Activated CD4-positive, alpha-beta T cell treated with anti-CD3 and anti-CD28 coated beads for 1 hour (primary cell): ENCODE data around the gene MEI4.
"Not testable (repeated sequence)": the region's sequence is repeated elsewhere in the genome, so short reads cannot be mapped to it uniquely, and the experiment has no call there.

Source experiments
- DNase-seq: peaks from one replicate; pipeline ENCODE4 v3.0.0-alpha.2; 2020

The MEI4 gene

GRCh38 chr6:77686931-77687330 is 34.1 kb downstream of the MEI4 start:
- DNase-seq, result no peak

- DNase-seq, result no peak
These were observed 35.8 kb downstream of the MEI4 start for GRCh38 chr6:77688649-77689048.

GRCh38 chr6:77700095-77700494 is 47.3 kb downstream of the MEI4 start:
- not testable (repeated sequence) for DNase-seq

DNA sequence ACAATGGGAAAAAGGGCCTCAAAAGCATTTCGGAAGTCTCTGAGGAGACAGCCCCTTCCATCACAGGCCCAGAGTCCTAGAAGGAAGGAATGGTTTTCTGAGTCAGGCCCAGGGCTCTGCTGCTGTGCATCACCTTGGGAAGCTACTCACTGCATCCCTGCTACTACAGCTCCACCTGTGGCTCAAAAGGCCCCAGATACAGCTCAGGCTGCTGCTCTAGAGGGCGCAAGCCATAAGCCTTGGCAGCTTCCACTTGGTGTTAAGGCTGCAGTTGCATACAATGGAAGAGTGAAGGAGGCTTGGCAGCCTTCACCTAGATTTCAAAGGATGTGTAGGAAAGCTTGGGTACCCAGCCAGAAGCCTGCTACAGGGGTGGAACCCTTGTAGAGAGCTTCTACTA is 54.8 kb downstream of the MEI4 start:
- no peak for DNase-seq

DNA sequence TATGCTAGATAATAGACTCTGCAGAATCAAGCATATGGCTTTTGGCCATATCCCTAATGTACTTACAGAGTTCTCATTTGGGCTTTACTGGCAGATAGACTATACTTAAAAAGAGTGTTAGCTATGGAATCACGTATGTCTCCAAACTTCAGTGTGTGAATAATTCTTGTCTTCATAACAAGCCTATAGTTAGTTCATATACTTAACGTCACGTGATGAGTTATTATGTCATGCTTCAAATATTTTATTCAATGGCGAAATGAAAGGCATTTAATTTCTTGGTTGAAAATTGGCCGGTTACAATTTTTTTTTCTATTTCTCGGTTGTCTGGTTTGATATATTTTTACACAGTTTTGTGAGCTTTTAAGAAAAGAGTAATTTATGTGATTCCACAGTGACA is 62.7 kb downstream of the MEI4 start:
- DNase-seq, result no peak

GRCh38 chr6:77716311-77716710 is 63.5 kb downstream of the MEI4 start:
- DNase-seq, result no peak

- DNase-seq, result not testable (repeated sequence)
These were observed 83.2 kb downstream of the MEI4 start for GRCh38 chr6:77736010-77736409.

DNA sequence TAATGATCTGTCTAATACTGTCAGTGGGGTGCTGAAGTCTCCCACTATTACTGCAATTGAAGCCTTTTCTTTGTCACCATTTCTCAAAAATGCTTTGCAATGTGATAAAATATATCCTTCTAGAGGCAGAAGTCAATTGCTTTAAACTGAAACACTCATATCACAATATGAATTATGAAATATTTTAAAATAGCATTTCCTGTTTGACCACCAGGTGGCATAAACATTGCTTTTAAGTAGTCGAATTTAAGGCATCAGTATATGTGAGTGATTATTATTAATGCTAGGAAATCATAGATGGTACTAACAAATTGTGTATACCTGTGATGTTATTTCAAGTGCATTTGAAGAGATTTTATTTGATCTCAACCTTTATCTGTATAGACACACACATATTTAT is 87.5 kb downstream of the MEI4 start:
- no peak for DNase-seq

GRCh38 chr6:77752156-77752555 is 99.3 kb downstream of the MEI4 start:
- DNase-seq, result not testable (repeated sequence)

- DNase-seq, result no peak
These were observed 109.5 kb downstream of the MEI4 start for GRCh38 chr6:77762386-77762785.

DNA sequence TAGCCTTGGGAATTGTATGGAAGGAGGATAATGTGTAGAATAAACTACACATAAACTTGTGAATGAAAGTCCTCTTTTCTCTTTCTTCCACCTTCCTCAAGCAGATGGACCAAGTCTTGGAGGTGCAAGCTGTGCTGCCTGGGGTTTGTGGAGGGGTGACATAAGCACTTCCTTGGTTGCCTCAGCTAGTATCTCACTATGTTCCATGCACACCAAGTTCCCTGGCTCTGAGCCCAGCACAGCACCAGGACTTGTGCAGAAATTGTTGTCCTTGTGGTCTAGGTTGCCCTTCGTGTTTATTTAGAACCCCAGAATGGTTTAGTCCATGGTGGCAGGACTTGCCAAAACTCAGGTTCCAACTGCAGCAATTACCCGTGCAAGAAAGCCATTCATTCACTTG is 110.3 kb downstream of the MEI4 start:
- no peak for DNase-seq

- no peak for DNase-seq
These were observed 111.5 kb downstream of the MEI4 start for GRCh38 chr6:77764364-77764763.

DNA sequence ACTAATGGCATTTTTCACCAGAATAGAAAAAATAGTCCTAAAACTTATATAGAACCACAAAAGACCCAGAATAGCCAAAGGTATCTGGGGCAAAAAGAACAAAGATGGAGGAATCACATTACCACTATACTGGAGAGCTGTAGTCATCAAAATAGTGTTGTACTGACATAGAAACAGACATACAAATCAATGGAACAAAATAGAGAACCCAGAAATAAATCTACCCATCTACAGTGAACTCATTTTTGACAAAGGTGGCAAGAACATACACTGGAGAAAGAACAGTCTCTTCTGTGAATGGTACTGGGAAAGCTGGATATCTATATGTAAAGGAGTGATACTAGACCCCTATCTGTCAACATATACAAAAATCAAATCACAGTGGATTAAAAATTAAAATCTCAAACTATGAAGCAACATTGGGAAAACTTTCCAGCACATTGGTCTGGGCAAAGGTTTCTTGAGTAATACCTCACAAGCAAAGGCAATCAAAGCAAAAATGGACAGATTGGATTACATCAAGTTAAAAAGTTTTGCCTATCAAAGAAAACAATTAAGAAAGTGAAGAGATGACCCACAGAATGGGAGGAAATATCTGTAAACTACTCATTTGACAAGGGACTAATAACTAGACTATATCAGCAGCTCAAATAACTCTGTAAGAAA is 120.5 kb downstream of the MEI4 start:
- no peak for DNase-seq

GRCh38 chr6:77774457-77774856 is 121.6 kb downstream of the MEI4 start:
- DNase-seq, result no peak

DNA sequence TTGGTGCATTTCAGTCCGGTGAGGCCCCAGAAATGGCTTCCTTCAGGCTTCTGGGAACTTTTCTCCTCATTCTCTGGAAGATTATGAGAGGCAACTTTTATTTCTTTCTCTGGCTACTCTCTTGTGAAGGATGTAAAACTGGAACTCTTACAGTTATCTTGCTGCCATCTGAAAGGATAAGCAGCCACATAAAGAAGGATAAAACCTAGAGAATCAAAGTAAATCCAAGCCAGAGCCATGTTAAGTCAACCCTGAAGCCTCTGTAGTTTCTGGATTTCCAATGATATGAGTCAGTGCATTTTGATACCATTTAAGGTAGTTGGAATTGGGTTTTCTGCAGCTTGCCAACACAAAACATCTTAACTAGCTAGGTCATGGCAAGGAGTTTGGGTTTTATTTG is 123.6 kb downstream of the MEI4 start:
- DNase-seq, result no peak

DNA sequence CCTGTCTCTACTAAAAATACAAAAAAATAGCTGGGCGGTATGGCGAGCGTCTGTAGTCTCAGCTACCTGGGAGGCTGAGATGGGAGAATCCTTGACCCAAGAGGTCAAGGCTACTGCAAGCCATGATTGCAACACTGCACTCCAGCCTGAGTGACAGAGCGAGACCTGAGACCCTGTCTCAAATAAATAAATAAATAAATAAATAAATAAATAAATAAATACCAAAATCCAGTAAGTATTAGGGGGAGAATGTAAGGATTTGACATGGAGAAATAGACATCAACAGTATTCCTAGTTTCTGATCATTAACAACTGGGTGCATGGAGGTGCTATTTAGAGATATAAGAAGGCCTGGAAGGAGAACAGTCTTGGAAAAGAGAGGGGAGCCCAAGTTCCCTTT is 125.7 kb downstream of the MEI4 start:
- no peak for DNase-seq

GRCh38 chr6:77786935-77787629 is 134.2 kb downstream of the MEI4 start:
- no peak for DNase-seq

DNA sequence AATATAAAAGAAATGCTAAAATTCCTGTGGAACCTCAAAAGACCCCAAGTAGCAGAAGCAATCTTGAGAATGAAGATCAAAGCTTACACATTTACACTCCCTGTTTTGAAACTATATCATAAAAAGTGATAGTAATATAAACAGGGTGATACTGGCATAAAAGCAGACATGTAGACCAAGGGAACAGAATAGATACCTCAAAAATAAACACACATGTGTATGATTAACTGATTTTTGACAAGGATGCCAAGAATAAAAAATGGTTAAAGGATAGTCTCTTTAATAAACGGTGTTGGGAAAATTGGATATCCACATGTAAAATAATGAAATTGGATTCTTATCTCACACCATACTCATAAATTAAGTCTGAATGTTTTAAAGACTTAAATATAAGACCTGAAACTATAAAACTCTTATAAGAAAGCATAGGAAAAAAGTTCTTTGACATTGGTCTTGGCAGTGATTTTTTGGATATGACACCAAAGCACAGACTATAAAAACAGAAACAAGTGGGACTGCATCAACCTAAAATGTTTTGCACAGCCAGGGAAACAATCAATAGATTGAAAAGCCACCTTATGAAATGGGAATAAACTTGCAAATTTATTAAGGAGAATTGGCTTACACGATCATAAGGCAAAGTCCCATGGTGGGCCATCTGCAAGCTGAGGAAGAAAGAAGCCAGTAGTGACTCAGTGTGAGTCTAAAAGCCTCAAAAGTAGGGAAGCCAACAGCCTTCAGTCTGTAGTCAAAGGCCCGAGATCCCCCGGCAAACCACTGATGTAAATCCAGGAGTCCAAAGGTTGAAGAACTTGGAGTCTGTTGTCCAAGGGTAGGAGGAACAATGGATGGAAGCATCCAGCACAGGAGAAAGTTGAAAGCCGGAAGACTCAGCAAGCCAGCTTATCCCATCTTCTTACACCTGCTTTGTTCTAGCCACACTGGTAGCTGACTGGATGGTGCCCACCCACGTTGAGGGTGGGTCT is 144.3 kb downstream of the MEI4 start:
- DNase-seq, result no peak

DNA sequence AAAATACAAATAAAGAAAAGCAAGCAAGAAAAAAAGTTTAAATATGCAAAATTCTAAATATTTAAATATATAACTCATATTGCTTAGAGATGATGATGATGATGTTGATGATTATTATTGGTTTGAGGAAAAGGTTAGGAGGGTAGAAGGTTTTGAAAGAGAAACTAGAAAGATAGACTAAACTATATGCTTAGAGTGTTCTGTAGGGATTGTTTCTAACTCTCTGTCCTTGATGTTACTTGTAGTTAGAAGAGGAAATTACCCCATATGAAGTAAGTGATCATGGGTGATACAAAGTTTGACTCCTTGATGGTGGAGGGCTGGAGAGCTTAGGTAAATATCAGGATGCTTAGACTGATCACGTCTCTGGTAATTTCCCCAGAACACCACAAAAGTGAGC is 159.5 kb downstream of the MEI4 start:
- DNase-seq, result no peak

DNA sequence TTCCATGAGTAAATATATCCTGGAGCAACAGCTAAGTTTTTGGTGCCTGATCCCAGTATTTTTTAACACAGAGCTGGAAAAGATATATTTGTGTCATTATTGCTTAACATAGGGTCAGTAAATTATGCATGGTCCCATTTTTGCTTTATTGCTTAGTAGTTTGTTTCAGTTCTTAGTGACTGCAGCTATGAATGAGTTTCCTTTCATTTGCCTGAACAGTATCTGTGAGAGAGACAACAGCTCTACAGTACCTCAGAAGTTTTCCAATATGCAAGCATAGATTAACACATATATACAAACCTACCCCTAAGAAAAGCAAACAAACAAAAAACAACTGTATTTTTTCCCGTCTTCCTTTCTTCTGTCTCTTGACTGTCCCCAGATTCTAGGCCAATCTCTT is 160.3 kb downstream of the MEI4 start:
- DNase-seq, result no peak

- no peak for DNase-seq
These were observed 161.3 kb downstream of the MEI4 start for GRCh38 chr6:77814119-77814518.

DNA sequence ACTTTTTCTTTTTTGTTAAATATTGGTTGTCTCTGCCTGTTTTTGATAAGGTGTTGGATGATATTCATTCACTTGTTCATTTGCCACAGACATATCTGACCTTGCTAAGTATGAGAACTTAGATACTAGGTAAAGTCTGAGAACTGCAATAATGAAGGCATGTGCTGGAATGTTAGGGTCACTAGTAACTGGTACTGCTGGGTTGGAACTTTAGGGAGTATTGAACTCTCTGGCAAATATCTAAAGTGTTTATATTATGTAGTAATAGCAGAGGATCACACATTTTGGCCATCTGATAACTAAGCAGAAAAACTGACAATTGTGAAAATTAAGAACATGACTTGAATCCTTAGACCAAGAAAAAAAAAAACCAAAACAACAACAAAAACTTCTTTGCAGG is 162.7 kb downstream of the MEI4 start:
- DNase-seq, result no peak

GRCh38 chr6:77816766-77817270 is 164.0 kb downstream of the MEI4 start:
- DNase-seq, result no peak
